Measurements from ENCODE around the gene KCNH1.

KCNH1 gene

GRCh38 chr1:210738256-210738655, 395.7 kb downstream of the KCNH1 start:
- Mint-ChIP-seq H3K27ac (no peak overlapping the region), H3K36me3 (ENCODE audit: low read depth) (no peaks in the 10 kb centered on the region), H3K4me1 (ENCODE audit: low read depth) (no peaks in the 10 kb centered on the region), H3K9me3 (no peaks in the 10 kb centered on the region), H3K4me3 (no peak overlapping the region), H3K27me3 (ENCODE audit: low read depth) (no peaks in the 10 kb centered on the region)
- no peak for DNase-seq (ENCODE audit: low spot score)

- no peak for DNase-seq (ENCODE audit: low spot score)
- H3K9me3 Mint-ChIP-seq, result no peaks in the 10 kb centered on the region
- H3K36me3 Mint-ChIP-seq (ENCODE audit: low read depth), result no peaks in the 10 kb centered on the region
- H3K4me3 Mint-ChIP-seq, result no peak overlapping the region
- no peak overlapping the region for H3K27ac Mint-ChIP-seq
- no peaks in the 10 kb centered on the region for H3K27me3 Mint-ChIP-seq (ENCODE audit: low read depth)
- no peaks in the 10 kb centered on the region for H3K4me1 Mint-ChIP-seq (ENCODE audit: low read depth)
Measured at GRCh38 chr1:210736713-210737112, 397.2 kb downstream of the KCNH1 start.

GRCh38 chr1:210731597-210731996, 402.4 kb downstream of the KCNH1 start:
- no peak for DNase-seq (ENCODE audit: low spot score)
- peaks cover 7% of the 10 kb centered on the region for H3K4me1 Mint-ChIP-seq (ENCODE audit: low read depth)
- no peak overlapping the region for H3K27ac Mint-ChIP-seq
- H3K27me3 Mint-ChIP-seq (ENCODE audit: low read depth), result peaks cover 3% of the 10 kb centered on the region
- no peaks in the 10 kb centered on the region for H3K36me3 Mint-ChIP-seq (ENCODE audit: low read depth)
- no peak overlapping the region for H3K4me3 Mint-ChIP-seq
- H3K9me3 Mint-ChIP-seq, result no peaks in the 10 kb centered on the region

- Mint-ChIP-seq H3K4me3 (no peak overlapping the region), H3K27ac (peak overlapping the region; percentile 34)
Measured at GRCh38 chr1:210731193-210731592, 402.8 kb downstream of the KCNH1 start.

GRCh38 chr1:210730023-210730422, 403.9 kb downstream of the KCNH1 start:
- Mint-ChIP-seq H3K4me3 (no peak overlapping the region), H3K27ac (no peak overlapping the region), H3K9me3 (no peaks in the 10 kb centered on the region), H3K36me3 (ENCODE audit: low read depth) (no peaks in the 10 kb centered on the region), H3K4me1 (ENCODE audit: low read depth) (peaks cover 7% of the 10 kb centered on the region), H3K27me3 (ENCODE audit: low read depth) (peaks cover 5% of the 10 kb centered on the region)
- no peak for DNase-seq (ENCODE audit: low spot score)

More at GRCh38 chr1:210731193-210731592, 402.8 kb downstream of the KCNH1 start:
- no peaks in the 10 kb centered on the region for H3K9me3 Mint-ChIP-seq
- no peak for DNase-seq (ENCODE audit: low spot score)
- peaks cover 3% of the 10 kb centered on the region for H3K27me3 Mint-ChIP-seq (ENCODE audit: low read depth)
- no peaks in the 10 kb centered on the region for H3K36me3 Mint-ChIP-seq (ENCODE audit: low read depth)
- H3K4me1 Mint-ChIP-seq (ENCODE audit: low read depth), result peaks cover 7% of the 10 kb centered on the region

- no peaks in the 10 kb centered on the region for H3K36me3 Mint-ChIP-seq (ENCODE audit: low read depth)
- no peak for DNase-seq (ENCODE audit: low spot score)
- H3K27me3 Mint-ChIP-seq (ENCODE audit: low read depth), result peaks cover 5% of the 10 kb centered on the region
- H3K4me1 Mint-ChIP-seq (ENCODE audit: low read depth), result peaks cover 7% of the 10 kb centered on the region
- no peak overlapping the region for H3K4me3 Mint-ChIP-seq
- H3K9me3 Mint-ChIP-seq, result no peaks in the 10 kb centered on the region
- no peak overlapping the region for H3K27ac Mint-ChIP-seq
Measured at GRCh38 chr1:210728437-210729149, 405.4 kb downstream of the KCNH1 start.

- H3K9me3 Mint-ChIP-seq, result no peaks in the 10 kb centered on the region
- H3K4me3 Mint-ChIP-seq, result no peak overlapping the region
- H3K4me1 Mint-ChIP-seq (ENCODE audit: low read depth), result peaks cover 7% of the 10 kb centered on the region
- H3K27ac Mint-ChIP-seq, result no peak overlapping the region
- no peaks in the 10 kb centered on the region for H3K36me3 Mint-ChIP-seq (ENCODE audit: low read depth)
- no peak for DNase-seq (ENCODE audit: low spot score)
- H3K27me3 Mint-ChIP-seq (ENCODE audit: low read depth), result peaks cover 5% of the 10 kb centered on the region
Measured at GRCh38 chr1:210727709-210728108, 406.2 kb downstream of the KCNH1 start.

- DNase-seq (ENCODE audit: low spot score), result peak; percentile 19
- Mint-ChIP-seq H3K4me3 (no peak overlapping the region), H3K27ac (no peak overlapping the region), H3K36me3 (ENCODE audit: low read depth) (no peaks in the 10 kb centered on the region), H3K27me3 (ENCODE audit: low read depth) (peaks cover 5% of the 10 kb centered on the region), H3K4me1 (ENCODE audit: low read depth) (peaks cover 7% of the 10 kb centered on the region), H3K9me3 (no peaks in the 10 kb centered on the region)
Measured at GRCh38 chr1:210726621-210727020, 407.3 kb downstream of the KCNH1 start.

GRCh38 chr1:210724768-210725167, 409.2 kb downstream of the KCNH1 start:
- Mint-ChIP-seq H3K27ac (no peak overlapping the region), H3K9me3 (no peaks in the 10 kb centered on the region), H3K36me3 (ENCODE audit: low read depth) (no peaks in the 10 kb centered on the region), H3K27me3 (ENCODE audit: low read depth) (peaks cover 5% of the 10 kb centered on the region), H3K4me3 (no peak overlapping the region), H3K4me1 (ENCODE audit: low read depth) (no peaks in the 10 kb centered on the region)
- no peak for DNase-seq (ENCODE audit: low spot score)

GRCh38 chr1:210723646-210724045, 410.3 kb downstream of the KCNH1 start:
- peaks cover 5% of the 10 kb centered on the region for H3K27me3 Mint-ChIP-seq (ENCODE audit: low read depth)
- no peak overlapping the region for H3K4me3 Mint-ChIP-seq
- no peaks in the 10 kb centered on the region for H3K9me3 Mint-ChIP-seq
- H3K36me3 Mint-ChIP-seq (ENCODE audit: low read depth), result no peaks in the 10 kb centered on the region
- H3K4me1 Mint-ChIP-seq (ENCODE audit: low read depth), result no peaks in the 10 kb centered on the region
- no peak for DNase-seq (ENCODE audit: low spot score)
- H3K27ac Mint-ChIP-seq, result no peak overlapping the region

GRCh38 chr1:210722410-210723081, 411.4 kb downstream of the KCNH1 start:
- no peak for DNase-seq (ENCODE audit: low spot score)

GRCh38 chr1:210715072-210715471, 418.9 kb downstream of the KCNH1 start:
- Mint-ChIP-seq H3K27me3 (ENCODE audit: low read depth) (no peaks in the 10 kb centered on the region), H3K4me3 (no peak overlapping the region), H3K9me3 (no peaks in the 10 kb centered on the region), H3K27ac (no peak overlapping the region), H3K36me3 (ENCODE audit: low read depth) (no peaks in the 10 kb centered on the region), H3K4me1 (ENCODE audit: low read depth) (no peaks in the 10 kb centered on the region)
- DNase-seq (ENCODE audit: low spot score), result no peak

More at GRCh38 chr1:210722410-210723081, 411.4 kb downstream of the KCNH1 start:
- no peak overlapping the region for H3K27ac Mint-ChIP-seq
- no peaks in the 10 kb centered on the region for H3K9me3 Mint-ChIP-seq
- no peak overlapping the region for H3K4me3 Mint-ChIP-seq
- H3K27me3 Mint-ChIP-seq (ENCODE audit: low read depth), result peaks cover 5% of the 10 kb centered on the region
- no peaks in the 10 kb centered on the region for H3K4me1 Mint-ChIP-seq (ENCODE audit: low read depth)
- no peaks in the 10 kb centered on the region for H3K36me3 Mint-ChIP-seq (ENCODE audit: low read depth)

GRCh38 chr1:210711825-210712612, 421.9 kb downstream of the KCNH1 start:
- Mint-ChIP-seq H3K36me3 (ENCODE audit: low read depth) (no peaks in the 10 kb centered on the region), H3K27ac (no peak overlapping the region), H3K4me3 (no peak overlapping the region), H3K9me3 (no peaks in the 10 kb centered on the region), H3K4me1 (ENCODE audit: low read depth) (no peaks in the 10 kb centered on the region), H3K27me3 (ENCODE audit: low read depth) (no peaks in the 10 kb centered on the region)
- DNase-seq (ENCODE audit: low spot score), result no peak

GRCh38 chr1:210709701-210710100, 424.2 kb downstream of the KCNH1 start:
- Mint-ChIP-seq H3K27me3 (ENCODE audit: low read depth) (no peaks in the 10 kb centered on the region), H3K36me3 (ENCODE audit: low read depth) (no peaks in the 10 kb centered on the region), H3K4me1 (ENCODE audit: low read depth) (no peaks in the 10 kb centered on the region), H3K9me3 (no peaks in the 10 kb centered on the region), H3K4me3 (no peak overlapping the region), H3K27ac (no peak overlapping the region)
- DNase-seq (ENCODE audit: low spot score), result no peak

All from T-helper 2 cell treated with Interferon-gamma antibody and Interleukin-4, amounts not matched to agents 5 μg/mL and 100 μg/mL, for 36 hours (primary cell).